ENCODE data around the gene TRERF1. TPM values are rescaled to one million over a fixed set of nuclear protein-coding genes. Genes with fewer than 3 reads are reported as not detected.

Gene TRERF1
- total RNA-seq, 1 experiment from 2014 or later = 13.9 TPM

DNA sequence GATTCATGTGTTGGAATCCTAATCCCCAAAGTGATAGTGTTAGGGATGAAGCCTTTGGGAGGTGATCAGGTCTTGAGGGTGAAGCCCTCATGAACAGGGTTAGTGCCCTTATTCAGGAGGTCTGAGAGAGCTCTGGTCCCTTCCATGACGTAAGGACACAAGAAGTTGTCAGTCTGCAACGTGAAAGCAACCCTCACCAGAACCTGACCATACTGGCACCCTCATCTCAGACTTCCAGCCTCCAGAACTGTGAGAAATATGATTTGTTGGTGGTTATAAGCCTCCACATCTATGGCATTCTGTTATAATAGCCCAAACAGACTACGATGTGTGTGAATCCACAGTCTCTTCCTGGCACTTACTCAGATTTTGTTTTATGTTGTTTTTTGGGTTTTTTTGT lies 90.7 kb downstream of the TRERF1 start:
- no peak for DNase-seq
- CTCF ChIA-PET = interaction anchor here (0.7 kb wide), 1 partner anchor 582 kb away, joined by 3 read pairs; the partner anchor contains the start of gene FRS3
- intact Hi-C loops (cut with micrococcal nuclease) = no loop called here

DNA sequence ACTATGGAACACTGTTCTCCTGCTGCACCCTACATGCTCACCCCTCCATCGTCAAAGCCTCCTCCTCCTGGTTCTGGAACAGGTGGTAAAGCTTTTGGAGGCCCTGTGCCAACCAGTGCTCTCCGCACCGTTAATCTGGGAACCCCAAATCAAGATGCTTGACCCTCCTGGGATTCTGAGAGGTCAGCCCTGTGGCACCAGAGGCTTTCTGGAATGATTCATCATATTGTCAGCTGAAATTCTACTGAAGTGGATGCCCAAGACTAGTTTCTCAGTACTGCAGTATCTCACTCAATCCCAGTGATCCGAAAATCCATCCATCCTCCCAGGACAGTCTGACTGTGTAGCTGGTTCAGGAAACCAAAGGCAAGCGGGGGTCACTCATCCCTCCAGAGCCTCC lies 92.7 kb downstream of the TRERF1 start:
- no peak for ATAC-seq
- no peak overlapping the region for H3K27ac ChIP-seq (ENCODE audit: low read length)
- peaks cover 24% of the 10 kb centered on the region for H3K4me1 ChIP-seq (ENCODE audit: insufficient read depth, low read length)
- intact Hi-C loops (cut with micrococcal nuclease) = loop anchor here (5.0 kb wide), 1 partner anchor 78 kb away; no protein-coding TSS in a partner anchor
- H3K9me2 ChIP-seq (replicated peaks; ENCODE audit: low read length) = no peaks in the 10 kb centered on the region
- BruUV-seq (replicated peaks) = no TSS peak
- H3K79me2 ChIP-seq (ENCODE audit: low read length) = peaks cover 28% of the 10 kb centered on the region
- H3K4me2 ChIP-seq (ENCODE audit: low read length) = no peak overlapping the region
- no peak overlapping the region for H3K4me3 ChIP-seq (ENCODE audit: low read length)
- H3K9me3 ChIP-seq (ENCODE audit: low read length) = no peaks in the 10 kb centered on the region
- peak; percentile 23 for DNase-seq
- no peak overlapping the region for H3K9ac ChIP-seq (ENCODE audit: low read length)
- CTCF ChIA-PET = no interaction called here
- no peak overlapping the region for H2AFZ ChIP-seq (ENCODE audit: low read length)
- POLR2A ChIA-PET (ENCODE audit: unreplicated experiment) = no interaction called here
- no peaks in the 10 kb centered on the region for H3F3A ChIP-seq (ENCODE audit: low read length, unreplicated experiment)
- no peaks in the 10 kb centered on the region for H3K27me3 ChIP-seq (ENCODE audit: low read length)
- no peak for TF ChIP-seq EZH2phosphoT487 (IDR thresholded peaks at IDR 0.05; ENCODE audit: borderline replicate concordance, low read length)
- no peaks in the 10 kb centered on the region for H4K20me1 ChIP-seq (ENCODE audit: low read length)
- no peaks in the 10 kb centered on the region for H3K36me3 ChIP-seq (ENCODE audit: low read depth, low read length)

More for the DNA sequence above, 90.7 kb downstream of the TRERF1 start:
- no peak overlapping the region for H3K27ac ChIP-seq (ENCODE audit: low read length)
- TF ChIP-seq EZH2phosphoT487 (IDR thresholded peaks at IDR 0.05; ENCODE audit: borderline replicate concordance, low read length) = no peak
- no peak for TF ChIP-seq EZH2 (IDR thresholded peaks at IDR 0.05; ENCODE audit: low read length, unreplicated experiment)
- TF ChIP-seq, protein P1, sequence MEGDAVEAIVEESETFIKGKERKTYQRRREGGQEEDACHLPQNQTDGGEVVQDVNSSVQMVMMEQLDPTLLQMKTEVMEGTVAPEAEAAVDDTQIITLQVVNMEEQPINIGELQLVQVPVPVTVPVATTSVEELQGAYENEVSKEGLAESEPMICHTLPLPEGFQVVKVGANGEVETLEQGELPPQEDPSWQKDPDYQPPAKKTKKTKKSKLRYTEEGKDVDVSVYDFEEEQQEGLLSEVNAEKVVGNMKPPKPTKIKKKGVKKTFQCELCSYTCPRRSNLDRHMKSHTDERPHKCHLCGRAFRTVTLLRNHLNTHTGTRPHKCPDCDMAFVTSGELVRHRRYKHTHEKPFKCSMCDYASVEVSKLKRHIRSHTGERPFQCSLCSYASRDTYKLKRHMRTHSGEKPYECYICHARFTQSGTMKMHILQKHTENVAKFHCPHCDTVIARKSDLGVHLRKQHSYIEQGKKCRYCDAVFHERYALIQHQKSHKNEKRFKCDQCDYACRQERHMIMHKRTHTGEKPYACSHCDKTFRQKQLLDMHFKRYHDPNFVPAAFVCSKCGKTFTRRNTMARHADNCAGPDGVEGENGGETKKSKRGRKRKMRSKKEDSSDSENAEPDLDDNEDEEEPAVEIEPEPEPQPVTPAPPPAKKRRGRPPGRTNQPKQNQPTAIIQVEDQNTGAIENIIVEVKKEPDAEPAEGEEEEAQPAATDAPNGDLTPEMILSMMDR (conservative IDR thresholded peaks at IDR 0.05; ENCODE audit: low read depth, low read length) = no peak
- H2AFZ ChIP-seq (ENCODE audit: low read length) = no peak overlapping the region
- no peaks in the 10 kb centered on the region for H3K9me2 ChIP-seq (replicated peaks; ENCODE audit: low read length)
- H3K9me3 ChIP-seq (ENCODE audit: low read length) = no peaks in the 10 kb centered on the region
- H3K4me2 ChIP-seq (ENCODE audit: low read length) = no peak overlapping the region
- H3F3A ChIP-seq (ENCODE audit: low read length, unreplicated experiment) = no peaks in the 10 kb centered on the region
- no peak overlapping the region for H3K9ac ChIP-seq (ENCODE audit: low read length)
- BruUV-seq (replicated peaks) = TSS peak; percentile 13
- no peak for ATAC-seq
- H3K79me2 ChIP-seq (ENCODE audit: low read length) = peaks cover 30% of the 10 kb centered on the region
- H3K36me3 ChIP-seq (ENCODE audit: low read depth, low read length) = no peaks in the 10 kb centered on the region
- no peaks in the 10 kb centered on the region for H4K20me1 ChIP-seq (ENCODE audit: low read length)
- POLR2A ChIA-PET (ENCODE audit: unreplicated experiment) = no interaction called here
- no peak overlapping the region for H3K4me3 ChIP-seq (ENCODE audit: low read length)
- peaks cover 24% of the 10 kb centered on the region for H3K4me1 ChIP-seq (ENCODE audit: insufficient read depth, low read length)
- no peaks in the 10 kb centered on the region for H3K27me3 ChIP-seq (ENCODE audit: low read length)

DNA sequence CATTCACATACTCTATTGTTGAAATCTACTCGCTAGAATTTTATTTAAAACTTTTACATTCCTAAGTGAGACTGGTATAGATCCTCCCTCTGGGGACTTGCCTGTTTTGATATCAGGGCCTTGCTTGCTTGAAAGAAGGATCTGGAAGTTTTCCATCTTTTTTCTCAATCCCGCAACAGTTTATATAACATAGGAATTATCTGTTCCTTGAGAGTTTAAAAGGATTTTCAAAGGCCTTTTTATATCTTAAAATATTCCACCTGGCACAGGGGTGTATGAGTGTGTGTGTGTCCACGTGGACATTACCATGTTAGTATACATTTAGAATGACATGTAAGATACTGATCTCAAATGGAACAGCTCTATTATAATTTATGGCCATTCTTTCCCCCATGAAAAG lies 96.3 kb downstream of the TRERF1 start:
- no peak overlapping the region for H3K9ac ChIP-seq (ENCODE audit: low read length)

More for the DNA sequence above, 96.3 kb downstream of the TRERF1 start:
- H3K9me3 ChIP-seq (ENCODE audit: low read length) = no peaks in the 10 kb centered on the region
- H3K4me2 ChIP-seq (ENCODE audit: low read length) = no peak overlapping the region
- no peak overlapping the region for H3K27ac ChIP-seq (ENCODE audit: low read length)
- H3K4me1 ChIP-seq (ENCODE audit: insufficient read depth, low read length) = peaks cover 35% of the 10 kb centered on the region
- H4K20me1 ChIP-seq (ENCODE audit: low read length) = no peaks in the 10 kb centered on the region
- H3K79me2 ChIP-seq (ENCODE audit: low read length) = peaks cover 22% of the 10 kb centered on the region
- no peak overlapping the region for H3K4me3 ChIP-seq (ENCODE audit: low read length)
- no peaks in the 10 kb centered on the region for H3F3A ChIP-seq (ENCODE audit: low read length, unreplicated experiment)
- CTCF ChIA-PET = no interaction called here
- no peaks in the 10 kb centered on the region for H3K9me2 ChIP-seq (replicated peaks; ENCODE audit: low read length)
- no peak overlapping the region for H2AFZ ChIP-seq (ENCODE audit: low read length)
- POLR2A ChIA-PET (ENCODE audit: unreplicated experiment) = no interaction called here
- BruUV-seq (replicated peaks) = no TSS peak
- intact Hi-C loops (cut with micrococcal nuclease) = loop anchor here (5.0 kb wide), 1 partner anchor 82 kb away; no protein-coding TSS in a partner anchor
- no peaks in the 10 kb centered on the region for H3K36me3 ChIP-seq (ENCODE audit: low read depth, low read length)
- ATAC-seq (no peak), DNase-seq (no peak)
- no peaks in the 10 kb centered on the region for H3K27me3 ChIP-seq (ENCODE audit: low read length)
- TF ChIP-seq, protein P1 (conservative IDR thresholded peaks at IDR 0.05; ENCODE audit: low read depth, low read length) = no peak
- no peak for TF ChIP-seq EZH2 (IDR thresholded peaks at IDR 0.05; ENCODE audit: low read length, unreplicated experiment)
- TF ChIP-seq EZH2phosphoT487 (IDR thresholded peaks at IDR 0.05; ENCODE audit: borderline replicate concordance, low read length) = no peak
